Hepatocyte (in vitro differentiated cells): Measurements from ENCODE around the gene COX11.

Source experiments
- EZH2phosphoT487 ChIP-seq: fragments of 200-600 bp; sonication (generic); IDR thresholded peaks from one replicate; pipeline ENCODE4 v1.6.1; 2018; ENCODE audit warnings: antibody characterized with exemption, mild to moderate bottlenecking, low read depth, moderate library complexity; ENCODE audit not compliant: unreplicated experiment, severe bottlenecking
- TF ChIP-seq, protein P1 (sequence below): fragments of 200-600 bp; sonication (generic); IDR thresholded peaks from 2 replicates; pipeline ENCODE4 v1.5.1; 2016; ENCODE audit warnings: antibody characterized with exemption, mild to moderate bottlenecking; ENCODE audit not compliant: poor library complexity

DNA sequence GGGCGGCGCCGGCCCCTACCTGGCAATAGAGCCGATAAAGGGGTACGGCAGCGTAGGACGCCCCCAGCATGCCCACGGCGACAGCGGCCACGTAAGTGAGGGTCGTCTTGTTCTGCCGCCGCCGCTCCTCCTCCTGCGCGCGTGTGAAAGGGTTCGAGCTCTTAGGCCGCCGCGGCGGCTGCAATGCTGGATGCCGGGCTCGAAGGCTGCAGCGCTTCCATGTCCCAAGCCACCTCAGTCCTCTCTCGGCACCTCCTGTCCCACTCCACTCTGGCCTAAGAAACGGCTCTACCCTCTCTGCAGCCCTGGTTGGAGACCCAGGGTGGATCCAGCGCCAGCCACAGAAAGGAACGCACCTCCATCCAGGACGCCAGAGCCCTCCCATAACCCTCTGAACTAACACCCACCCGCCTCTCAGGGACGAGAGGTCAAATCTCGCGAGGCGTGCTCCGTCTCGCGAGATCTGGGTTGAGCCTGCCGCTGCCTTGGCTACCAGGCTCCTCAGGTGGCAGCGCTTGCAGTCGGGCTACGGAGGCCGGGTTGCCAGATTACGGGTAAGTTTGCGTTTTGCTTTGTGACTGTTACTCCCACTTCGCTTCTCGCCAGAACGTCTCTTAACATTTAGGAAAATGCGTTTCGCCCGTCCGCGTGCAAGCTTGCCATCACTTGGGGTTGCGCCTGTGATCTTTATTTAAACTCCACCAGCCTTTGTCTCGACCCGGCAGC lies at the start of gene COX11, which contains the start of gene STXBP4:
- TF ChIP-seq, protein P1, sequence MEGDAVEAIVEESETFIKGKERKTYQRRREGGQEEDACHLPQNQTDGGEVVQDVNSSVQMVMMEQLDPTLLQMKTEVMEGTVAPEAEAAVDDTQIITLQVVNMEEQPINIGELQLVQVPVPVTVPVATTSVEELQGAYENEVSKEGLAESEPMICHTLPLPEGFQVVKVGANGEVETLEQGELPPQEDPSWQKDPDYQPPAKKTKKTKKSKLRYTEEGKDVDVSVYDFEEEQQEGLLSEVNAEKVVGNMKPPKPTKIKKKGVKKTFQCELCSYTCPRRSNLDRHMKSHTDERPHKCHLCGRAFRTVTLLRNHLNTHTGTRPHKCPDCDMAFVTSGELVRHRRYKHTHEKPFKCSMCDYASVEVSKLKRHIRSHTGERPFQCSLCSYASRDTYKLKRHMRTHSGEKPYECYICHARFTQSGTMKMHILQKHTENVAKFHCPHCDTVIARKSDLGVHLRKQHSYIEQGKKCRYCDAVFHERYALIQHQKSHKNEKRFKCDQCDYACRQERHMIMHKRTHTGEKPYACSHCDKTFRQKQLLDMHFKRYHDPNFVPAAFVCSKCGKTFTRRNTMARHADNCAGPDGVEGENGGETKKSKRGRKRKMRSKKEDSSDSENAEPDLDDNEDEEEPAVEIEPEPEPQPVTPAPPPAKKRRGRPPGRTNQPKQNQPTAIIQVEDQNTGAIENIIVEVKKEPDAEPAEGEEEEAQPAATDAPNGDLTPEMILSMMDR, result peak; percentile 49
- TF ChIP-seq EZH2phosphoT487, result no peak
